ENCODE measurements around the gene MAP1S. TPM values are rescaled to one million over a fixed set of nuclear protein-coding genes. Genes with fewer than 3 reads are reported as not detected.

Gene MAP1S
- 24.0 and 27.0 TPM in 2 replicates for total RNA-seq

DNA sequence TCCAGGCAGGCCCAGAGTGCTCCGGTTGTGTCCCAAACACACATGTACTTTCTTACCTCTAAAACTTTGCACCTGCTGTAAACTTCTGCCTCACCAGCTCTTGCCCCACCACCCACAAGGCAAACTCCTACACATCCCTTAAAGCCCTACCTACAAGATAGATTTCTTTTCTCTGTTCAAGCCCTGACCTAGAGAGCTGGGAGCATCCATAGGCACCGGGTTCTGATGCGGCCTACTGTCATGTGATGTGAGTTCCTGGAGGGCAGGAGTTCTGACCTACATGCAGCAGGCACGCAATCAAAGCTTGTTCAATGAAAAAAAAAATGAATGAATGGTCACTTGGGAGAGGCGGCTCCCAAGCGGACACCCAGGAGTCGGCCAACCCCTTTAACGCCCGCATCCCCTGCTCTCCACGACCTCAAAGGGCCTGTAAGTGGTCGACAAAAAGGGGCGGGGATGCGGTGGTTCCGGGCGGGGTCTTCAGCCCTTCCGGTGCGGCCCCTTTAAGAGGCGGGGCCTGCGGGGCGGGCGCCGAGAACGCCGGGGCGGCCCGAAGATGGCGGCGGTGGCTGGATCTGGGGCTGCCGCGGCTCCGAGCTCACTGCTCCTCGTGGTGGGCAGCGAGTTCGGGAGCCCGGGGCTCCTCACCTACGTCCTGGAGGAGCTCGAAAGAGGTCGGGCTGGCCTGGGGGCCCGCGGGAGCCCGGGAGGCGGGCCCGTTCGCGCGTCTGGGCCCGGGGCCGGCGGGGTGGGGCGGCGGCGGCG is at the start of gene MAP1S:
Gene MAP1S, plus strand, starts transcription at position 534 of the 765 bp plus-strand sequence. Its CDS starts 23 bp downstream, at position 557.

GRCh38 chr19:17687857-17688784 is 31.2 kb upstream of the MAP1S start, which contains the start of gene UNC13A:
UNC13A (minus strand) TSS chr19:17688354; CDS start chr19:17688199, 155 bp downstream.

GRCh38 chr19:17751103-17751911 is 32.0 kb downstream of the MAP1S start, which contains the start of gene FCHO1:
FCHO1 (plus strand) TSS chr19:17751477; CDS start chr19:17755165, 3,688 bp downstream.

Other genes with a start within 250 kb of the MAP1S start
- 9.2 and 35.0 TPM in 2 replicates for gene SLC27A1, start 249.0 kb upstream of the MAP1S start, total RNA-seq
- gene PGLS, start 207.8 kb upstream of the MAP1S start, total RNA-seq = 37.8 and 38.9 TPM in 2 replicates
- gene COLGALT1, start 163.8 kb upstream of the MAP1S start, total RNA-seq = 105 and 131 TPM in 2 replicates
- gene UNC13A, start 31.1 kb upstream of the MAP1S start, total RNA-seq = 1.3 and 3.9 TPM in 2 replicates
- 0.56 and 0.58 TPM in 2 replicates for gene FCHO1, start 32.0 kb downstream of the MAP1S start, total RNA-seq
- gene B3GNT3, start 75.7 kb downstream of the MAP1S start, total RNA-seq = not detected in 2 replicates
- gene INSL3, start 102.0 kb downstream of the MAP1S start, total RNA-seq = not detected in 2 replicates
- 3.1 and 3.9 TPM in 2 replicates for gene JAK3, start 128.5 kb downstream of the MAP1S start, total RNA-seq
- gene RPL18A, start 140.4 kb downstream of the MAP1S start, total RNA-seq = 1,052 and 1,128 TPM in 2 replicates
- gene SLC5A5, start 152.5 kb downstream of the MAP1S start, total RNA-seq = not detected in 2 replicates
- gene CCDC124, start 213.5 kb downstream of the MAP1S start, total RNA-seq = 16.1 and 62.1 TPM in 2 replicates
- under 0.01 TPM in 1 of 2 replicates, not detected in the other for gene KCNN1, start 247.6 kb downstream of the MAP1S start, total RNA-seq

Data from regular cardiac myocyte (primary cell).